ENCODE results near the gene MED13L.

GRCh38 chr12:116152268-116152667, 125.2 kb downstream of the MED13L start:
- TF ChIP-seq CTCF (conservative IDR thresholded peaks at IDR 0.05; ENCODE audit: low read length) (no peak), EZH2phosphoT487 (IDR thresholded peaks at IDR 0.05; ENCODE audit: borderline replicate concordance, low read depth, low read length) (no peak)

Data from OCI-LY7 (cell line).